ENCODE data around the gene SNAPC2.

Gene SNAPC2

DNA sequence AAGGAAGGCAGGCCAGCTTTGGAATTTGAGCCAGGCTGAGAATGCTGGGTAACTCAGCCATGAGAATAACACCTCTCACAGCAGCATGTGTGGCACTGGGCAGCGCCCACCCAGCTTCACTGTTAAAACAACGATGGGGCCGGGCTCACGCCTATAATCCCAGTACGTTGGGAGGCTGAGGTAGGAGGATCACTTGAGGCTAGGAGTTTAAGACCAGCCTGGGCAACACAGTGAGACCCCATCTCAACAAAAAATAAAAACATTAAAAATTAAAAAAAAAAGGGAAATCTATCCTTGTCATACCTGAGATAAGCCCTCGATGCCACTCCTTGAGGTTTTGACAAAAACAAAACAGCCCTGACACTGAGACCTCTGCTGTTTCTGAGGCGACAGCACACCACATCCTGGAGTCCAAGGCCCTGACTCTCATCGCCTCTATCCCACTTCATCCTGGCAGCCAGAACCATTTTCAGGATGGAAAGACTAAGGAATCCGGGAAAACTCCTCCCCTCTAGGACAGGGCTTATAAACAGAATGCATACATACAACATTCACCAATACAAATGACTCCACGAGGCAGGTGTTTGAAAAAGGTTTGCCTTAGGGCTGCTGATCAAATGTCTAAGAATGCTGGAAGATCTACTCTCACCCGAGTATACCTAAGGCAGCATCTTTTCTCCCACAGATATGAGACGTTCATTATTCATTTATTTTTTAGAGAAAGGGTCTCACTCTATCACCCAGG is 46.0 kb downstream of the SNAPC2 start:
- in situ Hi-C loops (cut with MboI; ENCODE audit: low sequenced_read_pairs) = no loop called here

GRCh38 chr19:7968008-7968795 is 48.1 kb downstream of the SNAPC2 start:
- in situ Hi-C loops (cut with MboI; ENCODE audit: low sequenced_read_pairs) = no loop called here

DNA sequence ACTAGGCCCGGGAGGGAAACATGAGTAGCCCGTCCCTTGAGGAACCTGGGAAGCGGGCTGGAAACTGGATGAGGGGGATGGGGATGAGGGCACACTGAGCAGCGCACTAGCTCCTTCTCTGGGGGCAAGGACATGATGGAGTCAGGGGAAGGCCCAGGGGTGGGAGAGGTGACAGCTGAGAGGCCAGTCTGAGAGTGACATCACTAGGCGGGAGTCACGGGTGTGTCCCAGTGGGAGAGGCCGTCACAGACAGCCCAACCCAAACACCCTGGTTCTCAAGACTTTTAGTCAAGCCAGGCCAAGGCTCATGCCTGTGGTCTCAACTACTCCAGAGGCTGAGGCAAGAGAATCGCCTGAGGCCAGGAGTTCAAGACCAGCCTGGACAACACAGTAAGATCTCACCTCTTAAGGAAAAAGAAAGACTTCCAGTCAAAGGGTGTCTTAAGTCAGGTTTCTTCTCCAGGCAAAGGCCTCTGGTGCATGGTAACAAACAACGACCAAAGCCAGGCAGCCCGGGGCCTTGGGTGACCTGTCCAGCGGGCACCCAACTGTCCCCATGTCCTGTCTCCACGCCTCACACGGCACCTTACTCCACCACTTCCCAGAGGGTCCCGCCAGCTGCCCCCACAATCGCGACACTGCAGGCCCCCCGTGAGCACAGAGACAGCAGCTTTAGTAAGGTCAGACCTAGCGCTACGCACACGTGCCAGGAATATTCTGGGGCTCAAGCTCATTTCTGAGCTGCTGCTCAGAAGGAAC is 48.8 kb downstream of the SNAPC2 start:
- in situ Hi-C loops (cut with MboI; ENCODE audit: low sequenced_read_pairs) = no loop called here

GRCh38 chr19:7969555-7969939 is 49.4 kb downstream of the SNAPC2 start:
- in situ Hi-C loops (cut with MboI; ENCODE audit: low sequenced_read_pairs) = no loop called here

GRCh38 chr19:7970716-7971448 is 50.7 kb downstream of the SNAPC2 start:
- in situ Hi-C loops (cut with MboI; ENCODE audit: low sequenced_read_pairs) = no loop called here

DNA sequence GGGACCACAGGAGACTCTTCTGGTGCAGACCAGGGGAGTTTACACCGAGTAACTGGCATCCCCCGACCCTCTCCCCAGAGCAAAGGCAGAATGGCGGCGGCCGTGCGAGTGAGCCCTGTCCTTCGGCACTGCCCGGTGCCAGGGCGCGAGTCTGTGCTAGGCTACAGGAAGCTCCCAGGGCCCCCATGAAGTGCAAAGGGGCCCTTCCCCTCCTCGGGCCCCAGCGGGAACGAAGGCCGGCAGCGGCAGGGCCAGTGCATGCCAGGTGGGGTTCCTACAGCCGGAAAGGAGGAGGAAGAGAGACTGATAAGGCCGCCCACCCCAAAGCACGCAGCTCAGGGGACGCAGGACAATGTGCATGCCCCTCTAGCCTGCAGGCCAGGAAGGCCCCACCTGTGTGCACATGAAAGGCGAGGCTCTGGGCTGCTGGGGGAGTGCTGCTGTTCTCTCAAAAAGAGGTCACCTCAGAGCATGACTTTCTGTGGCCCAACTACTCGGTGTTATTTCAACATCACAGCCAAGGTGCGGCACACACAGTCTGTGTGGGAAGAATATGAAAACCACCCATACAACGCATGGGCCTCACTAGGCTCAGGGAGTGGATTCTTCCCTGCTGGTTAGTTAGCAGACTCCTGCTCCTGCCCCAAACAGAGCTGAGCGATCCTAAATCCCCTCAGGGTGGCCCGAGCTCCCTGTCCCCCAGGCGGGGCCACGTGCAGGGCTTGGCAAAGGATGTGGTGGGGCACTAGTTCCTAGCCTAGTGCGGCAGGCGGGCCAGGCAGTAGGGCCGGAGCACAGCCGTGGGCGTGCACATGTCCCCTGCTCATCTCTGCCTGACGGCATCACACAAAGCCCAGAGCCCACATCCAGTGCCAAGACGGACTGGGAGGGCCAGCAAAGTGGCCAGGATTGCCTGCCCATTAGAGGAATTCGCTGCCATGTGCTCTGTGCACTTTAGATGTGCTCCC is 51.7 kb downstream of the SNAPC2 start:
- in situ Hi-C loops (cut with MboI; ENCODE audit: low sequenced_read_pairs) = no loop called here
